ENCODE measurements around the gene NDUFAF2.

- TF ChIP-seq POLR2A (IDR thresholded peaks at IDR 0.05; ENCODE audit: low read length) (no peak), GATA1 (IDR thresholded peaks at IDR 0.05; ENCODE audit: low read depth, low read length) (no peak)
Observed at GRCh38 chr5:61160497-61160896, 215.5 kb downstream of the NDUFAF2 start.
